GM06990 (cell line): Measurements from ENCODE around the gene SMAD6.

Experiments used
- DNase-seq: peaks from one replicate; pipeline ENCODE4 v3.0.0-alpha.2; 2011; ENCODE audit not compliant: insufficient read length; ENCODE audit errors: extremely low read depth
- H3K27me3 ChIP-seq: replicated peaks from 2 replicates; pipeline ENCODE4 v1.6.0; 2011; ENCODE audit warnings: low read length; ENCODE audit not compliant: control insufficient read depth, insufficient read depth
- H3K36me3 ChIP-seq: 2 replicates; pipeline ENCODE4 v1.5.1; 2011; ENCODE audit warnings: low read length; ENCODE audit not compliant: control insufficient read depth, insufficient read depth
- H3K4me3 ChIP-seq: replicated peaks from 2 replicates; pipeline ENCODE4 v1.5.1; 2011; ENCODE audit warnings: low read depth, mild to moderate bottlenecking, control low read depth, low read length
- TF ChIP-seq, protein P1 (sequence below): IDR thresholded peaks from 2 replicates; pipeline ENCODE4 v1.5.1; 2011; ENCODE audit warnings: low read length, control low read depth, mild to moderate bottlenecking, inconsistent platforms; ENCODE audit not compliant: insufficient read depth, poor library complexity, severe bottlenecking

The SMAD6 gene

DNA sequence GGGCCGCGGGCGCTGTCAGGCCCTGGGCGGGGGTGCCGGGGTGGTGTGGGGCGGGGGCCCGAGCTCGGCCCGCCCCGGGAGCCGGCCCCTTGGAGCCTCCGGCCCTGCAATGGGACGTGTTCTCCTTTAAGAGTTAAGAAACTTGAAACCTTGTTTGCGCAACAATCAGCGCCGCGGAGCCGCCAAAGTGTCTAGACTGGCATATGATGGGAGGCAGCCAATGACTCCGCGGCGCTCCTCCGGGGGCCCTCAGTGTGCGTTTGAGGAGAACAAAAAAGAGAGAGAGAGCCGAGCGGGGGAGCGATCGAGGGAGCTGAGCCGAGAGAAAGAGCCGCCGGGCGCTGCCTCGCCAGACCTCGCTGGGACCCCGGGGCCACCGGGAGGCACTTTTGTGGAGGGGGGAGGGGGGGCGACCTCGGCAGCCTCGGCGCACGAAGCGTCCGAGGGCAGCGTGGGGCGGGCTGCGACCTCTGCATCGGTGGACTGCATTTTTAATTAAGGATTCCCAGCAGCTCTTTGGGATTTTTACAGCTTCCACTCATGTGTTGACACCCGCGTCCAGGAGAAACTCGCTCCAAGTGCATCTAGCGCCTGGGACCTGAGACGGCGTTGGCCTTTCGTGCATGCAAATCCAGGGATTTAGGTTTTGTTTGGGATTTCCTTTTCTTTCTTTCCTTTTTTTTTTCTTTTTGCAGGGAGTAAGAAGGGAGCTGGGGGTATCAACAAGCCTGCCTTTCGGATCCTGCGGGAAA is at the start of gene SMAD6:
Gene SMAD6 (plus strand): TSS at position 202 of the 752 bp plus-strand sequence. CDS start 1,023 bp downstream, outside the sequence.
- Histone ChIP-seq H3K4me3 (peak within 1 kb of the TSS; percentile 71), H3K36me3 (no peaks in the 10 kb centered on the region), H3K27me3 (peaks cover 8% of the 10 kb centered on the region)
- TF ChIP-seq, protein P1, sequence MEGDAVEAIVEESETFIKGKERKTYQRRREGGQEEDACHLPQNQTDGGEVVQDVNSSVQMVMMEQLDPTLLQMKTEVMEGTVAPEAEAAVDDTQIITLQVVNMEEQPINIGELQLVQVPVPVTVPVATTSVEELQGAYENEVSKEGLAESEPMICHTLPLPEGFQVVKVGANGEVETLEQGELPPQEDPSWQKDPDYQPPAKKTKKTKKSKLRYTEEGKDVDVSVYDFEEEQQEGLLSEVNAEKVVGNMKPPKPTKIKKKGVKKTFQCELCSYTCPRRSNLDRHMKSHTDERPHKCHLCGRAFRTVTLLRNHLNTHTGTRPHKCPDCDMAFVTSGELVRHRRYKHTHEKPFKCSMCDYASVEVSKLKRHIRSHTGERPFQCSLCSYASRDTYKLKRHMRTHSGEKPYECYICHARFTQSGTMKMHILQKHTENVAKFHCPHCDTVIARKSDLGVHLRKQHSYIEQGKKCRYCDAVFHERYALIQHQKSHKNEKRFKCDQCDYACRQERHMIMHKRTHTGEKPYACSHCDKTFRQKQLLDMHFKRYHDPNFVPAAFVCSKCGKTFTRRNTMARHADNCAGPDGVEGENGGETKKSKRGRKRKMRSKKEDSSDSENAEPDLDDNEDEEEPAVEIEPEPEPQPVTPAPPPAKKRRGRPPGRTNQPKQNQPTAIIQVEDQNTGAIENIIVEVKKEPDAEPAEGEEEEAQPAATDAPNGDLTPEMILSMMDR: no peak
- peak; percentile 64 for DNase-seq

DNA sequence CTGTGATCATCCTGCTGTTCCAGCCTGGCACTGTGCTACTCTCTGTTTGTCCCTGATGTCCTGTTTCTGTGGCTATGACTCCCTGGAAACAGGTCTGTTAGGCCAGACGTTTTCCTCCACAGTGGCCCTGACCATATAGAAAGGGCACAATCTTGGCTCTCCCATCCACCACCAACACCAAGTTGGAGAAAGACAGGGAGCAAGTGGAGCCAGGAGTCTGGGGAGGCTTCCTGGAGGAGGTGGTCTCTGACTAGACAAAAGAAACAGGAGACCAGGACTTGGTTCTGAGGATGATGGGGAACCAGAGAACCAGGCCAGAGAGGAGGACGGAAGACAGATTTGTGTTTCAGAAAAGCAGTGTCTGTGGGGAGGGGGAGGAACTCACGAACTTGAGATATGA is 49.2 kb upstream of the SMAD6 start:
- Histone ChIP-seq H3K36me3 (no peaks in the 10 kb centered on the region), H3K4me3 (no peak overlapping the region), H3K27me3 (no peaks in the 10 kb centered on the region; the same call in 1 of the 2 replicates)
- no peak for DNase-seq
- TF ChIP-seq, protein P1: no peak

DNA sequence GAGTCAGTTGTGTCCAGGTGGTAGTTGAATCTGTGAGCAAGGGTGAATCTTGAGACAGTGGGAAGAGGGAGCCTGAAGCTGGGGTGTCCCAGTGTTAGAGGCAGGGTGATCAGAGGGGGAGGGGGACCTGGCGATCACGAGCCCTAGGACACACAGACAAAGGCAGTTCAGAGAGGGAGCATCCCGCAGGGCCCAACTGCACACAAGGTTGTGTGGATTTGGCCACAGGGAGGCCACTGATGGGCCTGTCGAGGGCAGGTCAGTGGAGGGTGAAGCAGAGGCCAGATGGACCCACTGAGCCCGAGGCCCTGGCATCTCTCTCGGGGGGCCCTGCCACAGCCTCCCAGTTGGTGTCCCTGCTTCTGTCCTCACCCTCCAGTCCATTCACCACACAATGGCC is 48.6 kb upstream of the SMAD6 start:
- TF ChIP-seq, protein P1: no peak
- DNase-seq: no peak
- no peaks in the 10 kb centered on the region; the same call in 1 of the 2 replicates for H3K27me3 ChIP-seq
- H3K36me3 ChIP-seq: no peaks in the 10 kb centered on the region
- H3K4me3 ChIP-seq: no peak overlapping the region

DNA sequence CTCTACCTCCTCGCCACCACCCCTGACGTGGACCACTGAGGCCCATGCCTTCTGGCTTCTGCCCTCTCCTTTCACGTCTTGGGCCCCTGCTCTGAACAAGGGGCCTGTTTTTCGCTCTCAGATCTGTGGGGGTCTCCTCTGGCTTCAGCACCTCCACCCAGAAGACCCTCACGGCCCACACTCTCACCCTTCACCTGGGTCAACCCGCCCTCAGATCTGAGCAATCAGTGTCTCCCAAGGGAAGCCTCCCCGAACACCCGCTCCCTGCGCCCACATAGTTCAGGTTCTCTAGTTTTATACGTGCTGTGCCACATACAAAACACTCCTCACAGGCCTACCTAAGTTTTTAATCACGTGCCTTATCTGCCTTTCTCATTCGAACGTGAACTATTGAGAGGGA is 48.2 kb upstream of the SMAD6 start:
- no peak for DNase-seq
- Histone ChIP-seq H3K4me3 (no peak overlapping the region), H3K27me3 (no peaks in the 10 kb centered on the region; the same call in 1 of the 2 replicates), H3K36me3 (no peaks in the 10 kb centered on the region)
- TF ChIP-seq, protein P1: no peak

DNA sequence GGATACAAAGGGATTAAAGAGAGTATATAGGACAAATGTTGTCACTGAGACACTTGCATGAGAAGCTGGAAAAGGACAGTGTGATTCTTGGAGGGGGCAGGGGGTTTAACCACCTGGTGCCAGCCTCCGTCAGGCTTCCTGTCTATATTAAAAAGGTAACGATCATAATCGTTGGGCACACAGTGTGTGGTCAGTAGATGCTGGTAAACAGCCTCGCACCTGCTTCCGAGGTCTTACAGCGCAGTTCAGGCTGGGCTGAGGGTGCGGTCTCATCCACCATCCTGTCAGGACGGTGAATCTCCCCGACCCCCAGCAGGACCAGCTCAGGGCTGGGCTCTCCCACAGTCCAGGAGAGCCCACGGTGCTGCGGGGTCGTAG is 47.7 kb upstream of the SMAD6 start:
- no peaks in the 10 kb centered on the region; the same call in 1 of the 2 replicates for H3K27me3 ChIP-seq

More for the DNA sequence above, 47.7 kb upstream of the SMAD6 start:
- TF ChIP-seq, protein P1: no peak
- no peaks in the 10 kb centered on the region for H3K36me3 ChIP-seq
- no peak for DNase-seq
- H3K4me3 ChIP-seq: no peak overlapping the region
